Left renal pelvis (tissue), 4 donors: Measurements from ENCODE around the gene ATP2B3. TPM values are rescaled to one million over a fixed set of nuclear protein-coding genes. Genes with fewer than 3 reads are reported as not detected.

Experiments
- DNase-seq, 4 donors: peaks; one replicate each; pipeline ENCODE4 v3.0.0-alpha.2; 2013; ENCODE audit warnings: low read depth in 4 of 4, low spot score in 3 of 4
- polyA plus RNA-seq, 4 donors: library from polyadenylated mRNA; unstranded; fragments of 120-200 nt; gene quantifications; one replicate each; pipeline ENCODE4 v1.2.1, GENCODE V29; 2013; ENCODE audit not compliant: insufficient read length in 4 of 4

Gene ATP2B3
- polyA plus RNA-seq, 4 donors: 0.10 to 0.32 (median 0.22) TPM

DNA sequence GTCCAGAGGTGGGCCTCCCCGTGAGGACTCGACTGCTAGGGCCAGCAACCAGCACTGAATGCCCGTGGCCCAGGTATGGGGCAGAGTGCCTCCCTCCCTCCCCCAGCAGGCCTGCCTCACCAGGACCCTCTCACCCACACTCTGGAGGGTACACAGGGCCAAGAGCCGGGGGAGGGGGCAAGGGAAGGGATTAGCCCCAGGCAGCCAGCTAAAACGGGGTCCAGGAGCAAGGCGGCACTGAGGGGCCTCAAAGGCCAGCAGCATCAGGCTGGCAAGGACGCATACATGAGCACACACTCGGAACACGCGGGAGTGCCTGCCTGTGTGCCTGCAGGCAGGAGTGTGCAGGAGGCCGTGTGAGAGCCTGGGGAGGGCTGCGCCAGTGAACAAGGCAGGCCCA, 111.2 kb downstream of the ATP2B3 start:
- no peak for DNase-seq

DNA sequence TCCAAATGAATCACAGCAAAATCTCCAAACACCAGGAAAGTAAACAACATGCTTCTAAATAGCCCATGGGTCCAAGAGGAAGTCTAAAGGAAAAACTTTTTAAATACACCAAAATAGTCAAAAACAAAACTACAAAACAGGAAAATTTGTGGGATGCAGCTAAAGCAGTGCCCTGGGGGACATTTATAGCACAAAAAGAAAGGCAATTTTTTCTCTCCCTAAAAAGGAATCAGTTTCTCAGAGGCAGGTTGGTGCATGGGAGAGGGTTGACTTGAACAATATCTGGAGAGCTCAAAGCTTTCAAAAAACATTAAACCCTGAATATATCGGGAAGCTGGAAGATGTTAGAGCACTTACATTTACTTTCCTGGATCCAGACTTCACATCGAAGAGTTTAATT, 113.9 kb downstream of the ATP2B3 start:
- no peak for DNase-seq

DNA sequence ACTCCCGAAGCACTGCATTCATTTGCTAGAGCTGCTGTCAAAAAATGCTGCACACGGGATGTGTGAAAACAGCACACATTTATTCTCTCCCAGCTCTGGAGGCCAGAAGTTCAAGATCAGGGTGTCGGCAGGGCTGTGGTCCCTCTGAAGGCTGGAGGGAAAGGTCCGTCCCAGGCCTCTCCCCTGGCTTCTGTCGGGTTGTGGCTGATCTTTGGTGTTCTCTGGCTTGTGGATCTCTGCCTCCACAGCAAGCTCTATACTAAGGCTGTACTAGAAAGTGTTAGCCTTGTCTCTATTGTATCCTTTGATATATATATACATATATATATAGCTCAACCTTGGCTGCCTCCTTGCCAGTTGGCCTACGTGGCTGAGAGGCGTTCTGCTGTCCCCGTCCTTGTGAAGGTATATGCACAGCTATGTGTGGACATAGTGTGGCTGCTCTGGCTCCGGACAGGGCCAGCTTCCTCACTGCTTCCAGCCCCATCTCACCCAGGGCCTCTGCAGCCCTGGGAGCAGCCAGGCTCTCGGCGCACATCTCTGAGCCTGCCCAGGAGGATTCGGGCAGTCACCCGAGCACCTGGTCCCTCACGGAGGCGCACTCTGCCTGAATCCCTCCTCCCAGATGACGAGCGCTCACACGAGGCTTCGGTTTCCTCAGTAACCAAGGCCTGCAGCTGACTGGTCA, 114.6 kb downstream of the ATP2B3 start:
- DNase-seq: no peak

Other genes with a start within 250 kb of the ATP2B3 start
- under 1 TPM; 0.04 to 0.14 (median 0.10) TPM for gene PNMA6F, start 195.9 kb upstream of the ATP2B3 start, polyA plus RNA-seq
- 10 to 100 TPM; 17.6 to 20.0 (median 19.3) TPM for gene ZNF275, start 183.5 kb upstream of the ATP2B3 start, polyA plus RNA-seq
- gene PNMA6E, start 116.3 kb upstream of the ATP2B3 start, polyA plus RNA-seq: not detected
- gene ZFP92, start 106.2 kb upstream of the ATP2B3 start, polyA plus RNA-seq: 1 to 10 TPM in 2 of 4 donors, under 1 TPM in 2; 0.31 to 1.2 (median 0.90) TPM
- gene TREX2, start 71.6 kb upstream of the ATP2B3 start, polyA plus RNA-seq: under 1 TPM; 0.14 to 0.53 (median 0.35) TPM
- 10 to 100 TPM; 20.5 to 25.8 (median 25.5) TPM for gene HAUS7, start 47.1 kb upstream of the ATP2B3 start, polyA plus RNA-seq
- 100 to 1,000 TPM; 114 to 218 (median 181) TPM for gene BGN, start 22.7 kb upstream of the ATP2B3 start, polyA plus RNA-seq
- 10 to 100 TPM; 13.5 to 20.7 (median 17.9) TPM for gene CCNQ, start 81.5 kb downstream of the ATP2B3 start, polyA plus RNA-seq
- 10 to 100 TPM in 3 of 4 donors, 1 to 10 TPM in 1; 2.7 to 52.1 (median 44.9) TPM for gene DUSP9, start 129.6 kb downstream of the ATP2B3 start, polyA plus RNA-seq
- gene PNCK, start 156.2 kb downstream of the ATP2B3 start, polyA plus RNA-seq: 10 to 100 TPM in 1 of 4 donors, 1 to 10 TPM in 3; 1.7 to 10.1 (median 7.8) TPM
- gene SLC6A8, start 170.3 kb downstream of the ATP2B3 start, polyA plus RNA-seq: 10 to 100 TPM; 16.8 to 64.5 (median 46.2) TPM
- gene BCAP31, start 206.7 kb downstream of the ATP2B3 start, polyA plus RNA-seq: 100 to 1,000 TPM; 100 to 199 (median 181) TPM
- 1 to 10 TPM; 7.0 to 9.6 (median 8.0) TPM for gene ABCD1, start 207.2 kb downstream of the ATP2B3 start, polyA plus RNA-seq
- 1 to 10 TPM in 3 of 4 donors, under 1 TPM in 1; 0.76 to 2.1 (median 1.5) TPM for gene PLXNB3, start 246.6 kb downstream of the ATP2B3 start, polyA plus RNA-seq